Stimulated activated effector memory CD8-positive, alpha-beta T cell treated with anti-CD3 and anti-CD28 coated beads, Interleukin-12 subunit alpha, Interleukin-12 subunit beta, amount 100 ng/mL, for 72 hours (primary cell): Measurements from ENCODE around the gene B3GALT6.
"Not testable (repeated sequence)": the region's sequence is repeated elsewhere in the genome, so short reads cannot be mapped to it uniquely, and the experiment has no call there.

Experiments used
- ATAC-seq: fragments of 150-1000 bp; cut with Tn5 transposase; 2 replicates; pipeline ENCODE4 v1.10.0; 2021
- DNase-seq, 2 donors: peaks; one replicate each; pipeline ENCODE4 v3.0.0; 2021 to 2022; ENCODE audit warnings: low spot score in 2 of 2
- H3K27ac Mint-ChIP-seq: one replicate; pipeline ENCODE4 v1.8.0; 2022; ENCODE audit warnings: mild to moderate bottlenecking, mixed read lengths
- H3K36me3 Mint-ChIP-seq: one replicate; pipeline ENCODE4 v1.8.0; 2022; ENCODE audit warnings: mild to moderate bottlenecking, mixed read lengths
- H3K4me1 Mint-ChIP-seq: one replicate; pipeline ENCODE4 v1.8.0; 2022; ENCODE audit warnings: mixed read lengths
- H3K4me3 Mint-ChIP-seq: one replicate; pipeline ENCODE4 v1.8.0; 2022; ENCODE audit warnings: mild to moderate bottlenecking, mixed read lengths
- H3K9me3 Mint-ChIP-seq: one replicate; pipeline ENCODE4 v1.8.0; 2022; ENCODE audit warnings: mixed read lengths

Gene B3GALT6

DNA sequence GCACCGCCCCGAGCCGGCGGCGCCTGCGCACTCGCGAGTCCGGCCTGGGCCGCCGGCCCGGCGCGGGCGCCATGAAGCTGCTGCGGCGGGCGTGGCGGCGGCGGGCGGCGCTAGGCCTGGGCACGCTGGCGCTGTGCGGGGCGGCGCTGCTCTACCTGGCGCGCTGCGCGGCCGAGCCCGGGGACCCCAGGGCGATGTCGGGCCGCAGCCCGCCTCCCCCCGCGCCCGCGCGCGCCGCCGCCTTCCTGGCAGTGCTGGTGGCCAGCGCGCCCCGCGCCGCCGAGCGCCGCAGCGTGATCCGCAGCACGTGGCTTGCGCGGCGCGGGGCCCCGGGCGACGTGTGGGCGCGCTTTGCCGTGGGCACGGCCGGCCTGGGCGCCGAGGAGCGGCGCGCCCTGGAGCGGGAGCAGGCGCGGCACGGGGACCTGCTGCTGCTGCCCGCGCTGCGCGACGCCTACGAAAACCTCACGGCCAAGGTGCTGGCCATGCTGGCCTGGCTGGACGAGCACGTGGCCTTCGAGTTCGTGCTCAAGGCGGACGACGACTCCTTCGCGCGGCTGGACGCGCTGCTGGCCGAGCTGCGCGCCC is at the start of gene B3GALT6:
Gene B3GALT6, plus strand, starts transcription at position 30 of the 588 bp plus-strand sequence. Its CDS starts 42 bp downstream, at position 72.
- peaks cover 63% of the 10 kb centered on the region for H3K36me3 Mint-ChIP-seq
- peak within 1 kb of the TSS; percentile 94 for H3K27ac Mint-ChIP-seq
- no peaks in the 10 kb centered on the region for H3K9me3 Mint-ChIP-seq
- ATAC-seq (no peak), DNase-seq (no peak)
- peak within 1 kb of the TSS; percentile 87 for H3K4me3 Mint-ChIP-seq
- peaks cover 35% of the 10 kb centered on the region for H3K4me1 Mint-ChIP-seq

DNA sequence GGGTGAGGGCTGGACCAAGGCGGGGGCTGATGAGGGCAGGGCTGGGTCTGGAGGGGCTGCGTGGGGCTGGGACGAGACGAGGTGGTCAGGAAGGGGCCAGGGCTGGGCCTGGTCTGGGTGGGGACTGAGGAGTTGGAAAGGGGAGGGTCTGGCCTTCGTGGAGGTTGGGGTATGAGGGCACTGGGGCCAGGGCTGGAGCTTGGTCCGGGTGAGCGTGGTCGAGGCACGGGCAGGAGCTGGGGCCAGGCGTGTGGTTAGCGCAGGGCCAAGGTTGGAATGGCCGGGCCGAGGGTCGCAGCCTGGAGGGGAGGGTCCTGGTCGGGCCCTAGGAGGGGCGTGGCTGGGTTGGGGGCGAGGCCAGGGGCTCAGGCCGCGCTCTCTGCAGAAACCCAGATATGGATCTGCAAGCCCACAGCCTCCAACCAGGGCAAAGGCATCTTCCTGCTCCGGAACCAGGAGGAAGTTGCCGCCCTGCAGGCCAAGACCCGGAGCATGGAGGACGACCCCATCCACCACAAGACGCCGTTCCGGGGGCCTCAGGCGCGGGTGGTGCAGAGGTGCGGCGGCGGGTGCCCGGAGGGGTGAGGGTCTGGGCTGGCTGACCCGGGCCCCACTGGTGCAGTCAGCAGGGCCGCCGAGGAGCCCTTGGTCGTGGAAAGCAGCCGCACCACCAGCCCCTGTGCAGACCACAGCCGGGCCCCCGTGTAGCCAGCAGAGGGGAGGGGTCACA is 49.4 kb upstream of the B3GALT6 start:
- Mint-ChIP-seq H3K4me3 (no peak overlapping the region), H3K36me3 (no peaks in the 10 kb centered on the region), H3K9me3 (no peaks in the 10 kb centered on the region), H3K27ac (no peak overlapping the region), H3K4me1 (peaks cover 11% of the 10 kb centered on the region)
- no peak for DNase-seq
- no peak for ATAC-seq

DNA sequence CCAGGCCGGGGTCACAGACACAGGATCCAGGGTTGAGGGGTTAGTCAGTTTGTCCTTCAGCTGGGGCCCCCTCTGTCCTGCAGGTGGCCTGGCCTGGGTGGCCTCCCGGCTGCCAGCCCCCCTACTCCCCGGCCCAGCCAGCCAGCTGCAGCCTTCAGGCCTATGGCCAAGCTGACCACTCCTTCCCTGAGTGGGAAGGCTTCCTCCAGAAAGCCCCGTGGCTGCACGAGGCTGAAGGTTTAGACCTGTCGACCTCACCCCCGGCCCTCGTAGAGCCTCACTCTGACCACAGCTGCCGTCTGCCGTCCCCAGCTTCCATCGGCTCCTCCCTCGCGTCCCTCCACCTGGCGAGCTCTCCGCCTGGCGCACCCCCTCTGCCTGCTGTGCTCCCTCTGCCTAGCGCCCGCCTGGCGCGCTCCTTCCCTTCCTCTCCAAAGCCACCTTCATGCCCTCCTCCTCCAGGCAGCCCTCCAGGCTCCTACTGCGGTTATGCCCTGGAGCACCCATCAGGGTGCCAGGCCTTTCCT is 48.8 kb upstream of the B3GALT6 start:
- Mint-ChIP-seq H3K4me1 (peaks cover 11% of the 10 kb centered on the region), H3K4me3 (no peak overlapping the region), H3K27ac (no peak overlapping the region), H3K36me3 (no peaks in the 10 kb centered on the region), H3K9me3 (no peaks in the 10 kb centered on the region)
- ATAC-seq (no peak), DNase-seq (no peak)

DNA sequence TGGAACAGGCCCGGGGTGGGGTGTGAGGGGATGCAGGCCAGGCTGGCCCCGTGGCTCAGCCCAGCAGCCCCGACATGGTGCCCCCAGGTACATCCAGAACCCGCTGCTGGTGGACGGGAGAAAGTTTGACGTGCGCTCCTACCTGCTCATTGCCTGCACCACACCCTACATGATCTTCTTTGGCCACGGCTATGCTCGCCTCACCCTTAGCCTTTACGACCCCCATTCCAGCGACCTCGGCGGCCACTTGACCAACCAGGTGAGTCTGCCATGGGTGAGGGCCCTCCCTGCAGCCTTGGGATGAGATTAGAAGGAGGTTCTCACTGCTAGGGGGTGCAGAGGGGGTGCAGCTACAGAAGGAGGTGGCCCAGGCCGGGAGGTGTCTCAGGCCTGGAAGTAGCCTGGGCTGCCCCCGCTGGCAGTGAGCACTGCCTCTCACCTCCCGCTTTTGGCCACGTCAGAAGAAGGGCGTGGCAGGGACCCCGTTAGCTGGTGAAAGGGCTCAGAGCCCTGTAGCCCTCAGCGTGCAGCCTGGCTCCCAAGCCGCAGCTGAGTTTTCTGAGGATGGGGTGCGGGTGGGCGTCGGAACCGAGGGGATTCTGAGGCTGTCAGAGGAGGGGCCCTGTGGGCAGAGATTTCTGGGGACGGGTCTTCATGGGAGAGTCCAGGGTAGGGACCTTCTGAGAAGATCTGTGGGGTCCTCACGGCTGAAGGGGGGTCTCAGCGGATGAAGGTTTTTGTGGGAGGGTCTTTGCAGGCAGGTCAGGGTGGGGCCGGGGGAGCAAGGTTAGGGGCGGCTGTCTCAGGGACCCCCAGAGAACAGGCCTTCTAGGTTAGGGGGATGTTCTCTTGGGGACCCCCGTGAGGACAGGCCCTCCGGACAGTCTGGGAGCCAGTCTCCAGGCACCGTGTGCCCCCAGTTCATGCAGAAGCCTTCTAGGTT is 47.9 kb upstream of the B3GALT6 start:
- peaks cover 11% of the 10 kb centered on the region for H3K4me1 Mint-ChIP-seq
- H3K4me3 Mint-ChIP-seq, result no peak overlapping the region
- peak; percentile 20 for ATAC-seq
- DNase-seq, result no peak
- peak overlapping the region; percentile 54 for H3K27ac Mint-ChIP-seq
- no peaks in the 10 kb centered on the region for H3K9me3 Mint-ChIP-seq
- H3K36me3 Mint-ChIP-seq, result no peaks in the 10 kb centered on the region

DNA sequence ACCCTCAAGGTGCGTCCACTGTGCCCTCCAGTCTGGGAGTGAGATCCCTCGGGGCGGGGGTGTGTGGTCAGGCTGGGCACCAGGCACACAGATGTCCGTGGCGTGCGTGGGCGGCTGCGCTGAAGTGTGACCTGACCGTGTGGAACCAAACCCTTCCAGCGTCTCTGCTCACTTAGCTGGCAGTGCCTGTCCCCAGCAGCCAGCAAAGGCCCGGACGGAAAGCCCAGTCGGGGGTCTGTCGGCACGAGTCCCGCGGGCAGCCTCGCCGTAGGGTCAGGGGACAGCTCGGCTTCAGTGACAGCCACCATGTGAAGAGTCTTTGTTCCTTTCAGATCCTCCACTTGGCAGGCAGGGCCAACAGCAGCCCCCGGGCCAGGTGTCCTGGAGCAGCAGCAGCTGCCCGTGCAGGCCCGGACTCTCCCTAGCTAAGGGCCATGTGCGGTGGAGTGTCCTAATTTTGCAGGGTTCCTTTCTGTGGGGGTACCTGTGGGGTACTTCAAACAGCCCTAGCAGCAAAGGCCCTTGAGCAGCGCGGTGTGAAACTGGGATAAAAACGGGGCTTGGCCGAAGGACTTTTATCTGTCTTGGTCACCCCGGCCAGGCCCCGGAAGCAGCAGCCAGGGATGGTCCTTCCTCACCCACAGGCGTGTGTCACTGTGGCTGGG is 46.8 kb upstream of the B3GALT6 start:
- no peak for DNase-seq
- Mint-ChIP-seq H3K4me3 (no peak overlapping the region), H3K36me3 (no peaks in the 10 kb centered on the region), H3K4me1 (peaks cover 11% of the 10 kb centered on the region), H3K9me3 (no peaks in the 10 kb centered on the region), H3K27ac (no peak overlapping the region)
- ATAC-seq, result peak; percentile 6

DNA sequence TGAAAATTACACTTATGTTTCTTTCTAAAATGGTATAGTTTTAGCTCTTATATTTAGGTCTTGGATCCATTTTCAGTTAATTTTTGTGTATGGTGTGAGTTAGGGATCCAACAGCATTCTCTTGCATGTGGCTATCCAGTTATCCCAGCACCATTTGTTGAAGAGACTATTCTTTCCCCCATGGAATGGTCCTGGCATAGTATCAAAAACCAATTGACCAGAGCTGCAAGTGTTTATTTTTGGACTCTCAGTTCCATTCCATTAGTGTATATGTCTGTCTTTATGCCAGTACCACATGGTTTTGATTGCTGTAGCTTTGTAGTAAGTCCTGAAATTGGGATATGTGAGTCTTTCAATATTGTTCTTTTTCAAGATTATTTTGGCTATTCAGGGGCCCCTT is 44.1 kb upstream of the B3GALT6 start:
- DNase-seq (no peak), ATAC-seq (no peak)
- Mint-ChIP-seq H3K4me1 (peaks cover 5% of the 10 kb centered on the region), H3K9me3 (no peaks in the 10 kb centered on the region), H3K27ac (no peak overlapping the region), H3K36me3 (peaks cover 3% of the 10 kb centered on the region), H3K4me3 (no peak overlapping the region)

DNA sequence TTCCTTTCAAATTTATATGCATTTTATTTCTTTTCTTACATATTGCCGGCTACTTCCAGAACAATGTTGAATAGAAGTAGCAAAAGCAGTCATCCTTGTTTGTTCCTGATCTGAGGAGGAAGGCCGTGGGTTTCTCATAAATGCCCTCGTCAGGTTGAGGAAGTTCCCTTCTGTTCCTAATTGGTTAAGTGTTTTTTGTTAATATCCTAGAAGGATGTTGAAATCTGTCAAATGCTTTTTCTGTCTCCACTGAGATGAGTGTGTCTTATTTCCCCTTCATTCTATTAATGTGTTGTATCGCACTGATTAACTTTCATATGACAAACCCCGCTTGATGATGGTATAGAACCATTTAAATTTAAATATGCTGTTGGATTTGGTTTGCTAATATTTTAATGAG is 42.9 kb upstream of the B3GALT6 start:
- H3K4me1 Mint-ChIP-seq, result no peaks in the 10 kb centered on the region
- no peaks in the 10 kb centered on the region for H3K9me3 Mint-ChIP-seq
- no peak overlapping the region for H3K27ac Mint-ChIP-seq
- no peak overlapping the region for H3K4me3 Mint-ChIP-seq
- peaks cover 11% of the 10 kb centered on the region for H3K36me3 Mint-ChIP-seq
- ATAC-seq (no peak), DNase-seq (no peak)

DNA sequence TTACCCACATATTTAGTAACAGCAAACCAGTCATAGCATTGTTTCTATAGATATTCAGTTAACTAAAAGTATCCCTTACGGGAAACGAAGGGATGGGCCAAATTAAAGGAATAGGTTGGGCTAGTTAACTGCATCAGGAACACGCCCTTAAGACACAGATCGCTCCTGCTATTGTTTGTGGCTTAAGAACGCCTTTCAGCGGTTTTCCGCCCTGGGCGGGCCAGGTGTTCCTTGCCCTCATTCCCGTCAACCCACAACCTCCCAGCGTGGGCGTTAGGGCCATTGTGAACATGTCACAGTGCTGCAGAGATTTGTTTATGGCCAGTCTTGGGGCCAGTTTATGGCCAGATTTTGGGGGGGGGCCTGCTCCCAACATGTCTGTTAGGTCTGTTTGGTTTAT is 40.3 kb upstream of the B3GALT6 start:
- Mint-ChIP-seq H3K36me3 (peaks cover 22% of the 10 kb centered on the region), H3K4me1 (peaks cover 12% of the 10 kb centered on the region), H3K9me3 (peaks cover 7% of the 10 kb centered on the region), H3K4me3 (no peak overlapping the region), H3K27ac (no peak overlapping the region)
- ATAC-seq, result no peak
- no peak for DNase-seq

DNA sequence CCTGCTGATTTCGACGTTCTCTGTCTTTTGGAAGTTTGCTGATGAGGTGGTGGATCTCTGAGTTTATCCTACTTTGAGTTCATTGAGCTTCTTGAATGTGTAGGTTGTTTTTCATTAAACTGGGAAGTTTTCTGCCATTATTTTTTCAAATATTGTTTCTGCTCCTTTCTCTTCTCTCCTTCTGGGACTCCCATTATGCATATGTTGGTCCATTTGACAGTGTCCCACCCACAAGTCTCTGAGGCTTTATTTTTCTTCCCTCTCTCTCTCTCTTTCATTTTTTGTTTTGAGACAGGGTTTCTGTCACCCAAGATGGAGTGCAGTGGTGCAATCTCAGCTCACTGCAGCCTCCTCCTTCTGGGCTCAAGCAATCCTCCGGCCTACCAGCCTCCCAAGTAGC is 37.3 kb upstream of the B3GALT6 start:
- DNase-seq, result no peak

DNA sequence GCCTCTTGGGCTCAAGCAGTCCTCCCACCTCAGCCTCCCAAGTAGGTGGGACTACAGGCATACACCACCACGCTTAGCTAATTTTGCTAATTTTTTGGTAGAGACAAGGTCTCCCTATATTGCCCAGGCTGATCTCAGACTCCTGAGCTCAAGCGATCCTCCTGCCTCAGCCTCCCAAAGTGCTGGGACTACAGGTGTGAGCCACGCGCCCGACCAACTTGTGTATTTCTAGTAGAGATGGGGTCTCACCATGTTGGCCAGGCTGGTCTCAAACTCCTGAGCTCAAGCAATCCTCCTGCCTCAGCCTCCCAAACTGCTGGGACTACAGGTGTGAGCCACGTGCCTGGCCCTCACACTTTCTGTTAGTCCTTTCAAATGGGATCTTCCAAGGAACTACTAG is 36.3 kb upstream of the B3GALT6 start:
- Mint-ChIP-seq H3K36me3 (peaks cover 53% of the 10 kb centered on the region), H3K27ac (peak overlapping the region; percentile 66), H3K4me1 (peaks cover 26% of the 10 kb centered on the region)
- not testable (repeated sequence) for ATAC-seq, H3K9me3 Mint-ChIP-seq, H3K4me3 Mint-ChIP-seq, DNase-seq

More for the DNA sequence above, 37.3 kb upstream of the B3GALT6 start:
- Mint-ChIP-seq H3K4me1 (peaks cover 16% of the 10 kb centered on the region), H3K36me3 (peaks cover 43% of the 10 kb centered on the region), H3K9me3 (peaks cover 7% of the 10 kb centered on the region), H3K27ac (peak overlapping the region; percentile 66), H3K4me3 (no peak overlapping the region)
- ATAC-seq, result no peak

DNA sequence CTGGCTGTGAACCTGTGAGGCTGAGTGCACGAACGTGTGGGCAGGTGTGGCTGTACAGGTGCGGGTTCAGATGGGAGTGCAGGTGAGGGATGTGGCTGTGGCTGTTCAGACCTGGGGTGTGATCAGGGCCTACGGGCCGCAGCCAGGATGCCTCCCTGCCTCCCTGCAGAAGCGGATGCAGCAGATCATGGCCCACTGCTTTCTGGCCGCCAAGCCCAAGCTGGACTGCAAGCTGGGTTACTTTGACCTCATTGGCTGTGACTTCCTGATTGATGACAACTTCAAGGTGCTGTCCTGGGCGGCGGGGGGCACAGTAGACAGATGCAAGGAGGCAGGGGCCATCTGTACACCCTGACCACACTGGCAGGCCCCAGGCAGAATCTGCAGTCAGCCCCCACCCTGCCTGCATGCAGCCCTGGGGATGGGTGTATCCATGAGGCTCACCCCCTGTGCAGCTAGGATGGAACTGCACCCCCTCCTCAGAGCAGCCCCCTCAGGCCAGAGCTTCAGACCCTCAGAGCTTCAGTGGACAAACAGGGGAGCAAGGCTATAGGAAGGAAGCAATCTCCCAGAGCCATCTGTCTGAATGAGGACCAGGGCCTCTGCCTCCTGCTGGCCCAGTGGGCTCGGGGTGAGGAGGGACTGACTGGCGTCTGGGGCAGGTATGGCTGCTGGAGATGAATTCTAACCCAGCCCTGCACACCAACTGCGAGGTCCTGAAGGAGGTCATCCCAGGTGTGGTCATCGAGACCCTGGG is 35.4 kb upstream of the B3GALT6 start:
- Mint-ChIP-seq H3K36me3 (peaks cover 56% of the 10 kb centered on the region), H3K9me3 (peaks cover 7% of the 10 kb centered on the region), H3K27ac (peak overlapping the region; percentile 66), H3K4me3 (no peak overlapping the region), H3K4me1 (peaks cover 27% of the 10 kb centered on the region)
- DNase-seq, result no peak
- no peak for ATAC-seq

DNA sequence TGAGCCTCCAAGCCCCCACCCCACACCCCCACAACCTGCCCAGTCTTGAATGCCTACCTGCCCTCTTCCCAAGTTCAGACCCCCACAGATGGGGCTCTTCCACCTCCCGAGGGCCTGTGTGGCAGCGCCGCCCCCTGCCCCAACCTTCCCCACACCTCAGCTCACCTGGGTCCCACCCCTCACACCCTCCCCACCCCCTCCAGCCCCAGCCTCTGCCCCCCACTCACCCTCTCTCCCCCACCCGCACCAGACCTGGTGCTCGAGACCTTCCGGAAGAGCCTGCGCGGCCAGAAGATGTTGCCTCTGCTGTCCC is 34.9 kb upstream of the B3GALT6 start:
- peaks cover 7% of the 10 kb centered on the region for H3K9me3 Mint-ChIP-seq
- peaks cover 27% of the 10 kb centered on the region for H3K4me1 Mint-ChIP-seq
- no peak overlapping the region for H3K4me3 Mint-ChIP-seq
- DNase-seq, result no peak
- no peak for ATAC-seq
- H3K36me3 Mint-ChIP-seq, result peaks cover 56% of the 10 kb centered on the region
- H3K27ac Mint-ChIP-seq, result peak overlapping the region; percentile 66

DNA sequence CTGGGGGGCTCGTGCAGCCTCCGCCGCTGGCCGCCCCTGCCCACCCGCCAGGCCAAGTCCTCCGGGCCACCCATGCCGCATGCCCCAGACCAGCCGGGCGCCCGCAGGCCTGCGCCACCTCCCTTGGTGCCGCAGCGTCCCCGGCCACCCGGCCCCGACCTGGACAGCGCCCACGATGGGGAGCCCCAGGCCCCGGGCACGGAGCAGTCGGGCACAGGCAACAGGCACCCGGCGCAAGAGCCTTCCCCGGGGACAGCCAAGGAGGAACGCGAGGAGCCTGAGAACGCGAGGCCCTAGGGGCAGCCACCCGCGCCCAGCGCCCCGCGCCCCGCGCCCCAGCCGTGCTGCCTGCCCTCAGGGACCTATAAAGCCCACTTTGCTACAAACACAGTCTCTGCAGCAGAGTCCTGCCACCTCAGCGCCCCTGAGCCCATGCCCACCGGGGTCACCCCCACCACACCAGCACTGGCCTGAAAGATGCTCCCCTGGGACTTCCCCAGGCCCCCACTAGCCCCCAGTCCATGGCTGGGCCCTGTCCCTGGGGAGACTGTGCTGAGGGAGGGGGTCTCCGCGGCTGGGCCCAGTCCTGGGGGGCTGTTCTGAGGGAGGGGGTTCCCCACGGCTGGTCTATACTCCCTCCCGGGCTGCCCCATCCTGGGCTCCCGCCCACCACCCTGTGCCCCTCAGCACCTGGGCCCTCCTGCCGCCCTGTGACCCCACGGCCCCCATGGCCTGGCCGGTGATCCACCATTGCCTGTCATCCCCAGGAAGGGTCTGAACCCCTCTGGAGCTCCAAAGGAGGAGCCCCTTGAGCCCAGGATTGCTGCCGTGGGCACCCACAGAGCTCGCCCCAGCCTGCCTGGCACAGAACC is 34.2 kb upstream of the B3GALT6 start:
- Mint-ChIP-seq H3K36me3 (peaks cover 54% of the 10 kb centered on the region), H3K4me3 (no peak overlapping the region), H3K4me1 (peaks cover 27% of the 10 kb centered on the region), H3K27ac (peak overlapping the region; percentile 43), H3K9me3 (peaks cover 7% of the 10 kb centered on the region)
- ATAC-seq (no peak), DNase-seq (peak in 1 of 2 donors; percentile 4)
